ENCODE measurements around the gene MGAT2.

- TF ChIP-seq POLR2A (IDR thresholded peaks at IDR 0.05): no peak
- TF ChIP-seq, protein P1, sequence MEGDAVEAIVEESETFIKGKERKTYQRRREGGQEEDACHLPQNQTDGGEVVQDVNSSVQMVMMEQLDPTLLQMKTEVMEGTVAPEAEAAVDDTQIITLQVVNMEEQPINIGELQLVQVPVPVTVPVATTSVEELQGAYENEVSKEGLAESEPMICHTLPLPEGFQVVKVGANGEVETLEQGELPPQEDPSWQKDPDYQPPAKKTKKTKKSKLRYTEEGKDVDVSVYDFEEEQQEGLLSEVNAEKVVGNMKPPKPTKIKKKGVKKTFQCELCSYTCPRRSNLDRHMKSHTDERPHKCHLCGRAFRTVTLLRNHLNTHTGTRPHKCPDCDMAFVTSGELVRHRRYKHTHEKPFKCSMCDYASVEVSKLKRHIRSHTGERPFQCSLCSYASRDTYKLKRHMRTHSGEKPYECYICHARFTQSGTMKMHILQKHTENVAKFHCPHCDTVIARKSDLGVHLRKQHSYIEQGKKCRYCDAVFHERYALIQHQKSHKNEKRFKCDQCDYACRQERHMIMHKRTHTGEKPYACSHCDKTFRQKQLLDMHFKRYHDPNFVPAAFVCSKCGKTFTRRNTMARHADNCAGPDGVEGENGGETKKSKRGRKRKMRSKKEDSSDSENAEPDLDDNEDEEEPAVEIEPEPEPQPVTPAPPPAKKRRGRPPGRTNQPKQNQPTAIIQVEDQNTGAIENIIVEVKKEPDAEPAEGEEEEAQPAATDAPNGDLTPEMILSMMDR (IDR thresholded peaks at IDR 0.05): no peak
These were observed 699 bp downstream of the MGAT2 start for GRCh38 chr14:49621114-49621881.

Measured in testis (tissue), 2 donors.